B cell (primary cell): ENCODE measurements around the gene POLR2F. TPM values are rescaled to one million over a fixed set of nuclear protein-coding genes. Genes with fewer than 3 reads are reported as not detected.

Source experiments
- ATAC-seq: fragments of 200-7000 bp; cut with Tn5 transposase; one replicate; pipeline ENCODE4 v1.10.0; 2021; ENCODE audit warnings: low read depth, mild to moderate bottlenecking, moderate number of reproducible peaks, moderate library complexity
- CTCF ChIA-PET: fragments of 350-600 bp; sonication (Branson Sonifier 250); formaldehyde crosslinking; loops from one replicate; lab custom pipeline; 2021; ENCODE audit warnings: antibody characterized with exemption, inconsistent platforms; lab: Charles Lee
- POLR2A ChIA-PET: fragments of 350-600 bp; sonication (Branson Sonifier 250); formaldehyde crosslinking; loops from one replicate; lab custom pipeline; 2021; ENCODE audit warnings: antibody characterized with exemption; lab: Charles Lee
- DNase-seq: peaks from one replicate; pipeline ENCODE4 v3.0.0; 2013
- H2AFZ ChIP-seq: 2 replicates; pipeline ENCODE4 v1.6.1; 2012; ENCODE audit warnings: mild to moderate bottlenecking, low read depth, low read length; ENCODE audit not compliant: insufficient read depth, poor library complexity, severe bottlenecking
- H3K27ac ChIP-seq, 2 donors: 1 replicate in 1 of 2; 2 replicates in 1 of 2; pipeline ENCODE4 v1.5.1; 2012 to 2013; ENCODE audit warnings: low read length in 2 of 2, mild to moderate bottlenecking in 2 of 2, moderate library complexity in 1 of 2
- H3K27me3 ChIP-seq, 4 experiments: fragments of 200-600 bp in 1 of 4; sonication (generic) in 1 of 4; replicated peaks in 1 of 4; 1 replicate in 2 of 4; 2 replicates in 2 of 4; pipeline versions ENCODE4 v1.6.1 to v1.7.0; 2013 to 2016; ENCODE audit warnings: low read length in 3 of 4, mild to moderate bottlenecking in 2 of 4, mixed read lengths in 1 of 4, moderate library complexity in 1 of 4; ENCODE audit not compliant: insufficient read depth in 4 of 4, control insufficient read depth in 3 of 4; ENCODE audit errors: control extremely low read depth in 1 of 4
- H3K36me3 ChIP-seq, 2 experiments: replicated peaks in 1 of 2; 1 replicate in 1 of 2; 2 replicates in 1 of 2; pipeline versions ENCODE4 v1.6.1 to v1.7.1; 2013; ENCODE audit warnings: low read length in 1 of 2; ENCODE audit not compliant: insufficient read depth in 2 of 2, control insufficient read depth in 1 of 2; ENCODE audit errors: control extremely low read depth in 1 of 2, extremely low read depth in 1 of 2
- H3K4me1 ChIP-seq, 2 donors: fragments of 200-600 bp in 1 of 2; sonication (generic) in 1 of 2; 1 replicate in 1 of 2; 2 replicates in 1 of 2; pipeline versions ENCODE4 v1.5.1 to v1.6.1; 2013 to 2017; ENCODE audit warnings: low read length in 2 of 2; ENCODE audit not compliant: control insufficient read depth in 2 of 2, insufficient read depth in 2 of 2
- H3K4me2 ChIP-seq: replicated peaks from 2 replicates; pipeline ENCODE3; 2012; ENCODE audit warnings: mild to moderate bottlenecking, low read depth, low read length; ENCODE audit not compliant: poor library complexity, severe bottlenecking
- H3K4me3 ChIP-seq, 5 experiments: fragments of 200-600 bp in 1 of 5; sonication (generic) in 1 of 5; 1 replicate in 3 of 5; 2 replicates in 2 of 5; pipeline versions ENCODE4 v1.5.1 to v1.7.0; 2011 to 2016; ENCODE audit warnings: low read length in 4 of 5, mild to moderate bottlenecking in 4 of 5, low read depth in 2 of 5, control low read depth in 1 of 5, moderate library complexity in 1 of 5; ENCODE audit not compliant: insufficient read depth in 1 of 5; ENCODE audit errors: control extremely low read depth in 1 of 5, extremely low read depth in 1 of 5
- H3K79me2 ChIP-seq: fragments of 200-600 bp; sonication (generic); one replicate; pipeline ENCODE4 v1.6.0; 2016; ENCODE audit warnings: low read length; ENCODE audit not compliant: control insufficient read depth, insufficient read depth
- H3K9ac ChIP-seq: fragments of 200-600 bp; sonication (generic); 2 replicates; pipeline ENCODE4 v1.6.1; 2017; ENCODE audit warnings: mild to moderate bottlenecking, low read length, moderate library complexity
- H3K9me3 ChIP-seq, 3 donors: one replicate each; pipeline versions ENCODE4 v1.6.1 to v1.7.1; 2013; ENCODE audit warnings: low read length in 2 of 3; ENCODE audit not compliant: control insufficient read depth in 2 of 3, insufficient read depth in 1 of 3; ENCODE audit errors: control extremely low read depth in 1 of 3
- H4K20me1 ChIP-seq: 2 replicates; pipeline ENCODE4 v1.6.0; 2012; ENCODE audit warnings: mild to moderate bottlenecking, low read length; ENCODE audit not compliant: insufficient read depth, control insufficient read depth, poor library complexity, severe bottlenecking
- H3K27ac Mint-ChIP-seq: one replicate; pipeline ENCODE4 v1.8.0; 2021; ENCODE audit warnings: mixed read lengths
- H3K27me3 Mint-ChIP-seq: one replicate; pipeline ENCODE4 v1.8.0; 2021; ENCODE audit warnings: mixed read lengths
- H3K4me1 Mint-ChIP-seq: one replicate; pipeline ENCODE4 v1.8.0; 2021; ENCODE audit warnings: mixed read lengths
- H3K4me3 Mint-ChIP-seq: one replicate; pipeline ENCODE4 v1.8.0; 2021; ENCODE audit warnings: mixed read lengths
- H3K9me3 Mint-ChIP-seq: one replicate; pipeline ENCODE4 v1.8.0; 2022; ENCODE audit warnings: mixed read lengths; ENCODE audit not compliant: insufficient read depth
- CTCF ChIP-seq: fragments of 200-600 bp; IDR thresholded peaks from one replicate; pipeline ENCODE4 v1.8.0; 2022; ENCODE audit warnings: antibody characterized with exemption, mild to moderate bottlenecking
- EZH2 ChIP-seq: IDR thresholded peaks from 2 replicates; pipeline ENCODE4 v1.6.1; 2012; ENCODE audit warnings: borderline replicate concordance, low read depth, mild to moderate bottlenecking, moderate library complexity, low read length; ENCODE audit not compliant: insufficient read depth, poor library complexity, severe bottlenecking
- WGBS: methylation state at CpG from one replicate; pipeline ENCODE4 v1.1.5; 2013; ENCODE audit warnings: missing lambda C conversion rate; ENCODE audit not compliant: insufficient coverage; 5-methylcytosine and 5-hydroxymethylcytosine counted together
- intact Hi-C: fragments of 100-400 bp; cut with micrococcal nuclease; formaldehyde crosslinking; loops from one replicate; pipeline ENCODE4 v1.10.0; 2022
- polyA plus RNA-seq: library from polyadenylated mRNA; depleted of rRNA; stranded (reverse); fragments of >200 nt; gene quantifications from 2 replicates; pipeline ENCODE4 v1.2.3, GENCODE V29; 2012
- total RNA-seq, 2 donors: library from RNA; stranded (reverse); fragments of 120-200 nt in 1 of 2; gene quantifications; 1 replicate in 1 of 2; 2 replicates in 1 of 2; pipeline versions ENCODE4 v1.2.3 to v1.2.4, GENCODE V29; 2013 to 2022

POLR2F gene
- total and polyA plus RNA-seq, 2 donors (not counting 1 experiment from before 2014, with no cell fraction given), result 41.8 to 49.6 TPM

GRCh38 chr22:37924386-37925065 is 29.0 kb upstream of the POLR2F start:
- TF ChIP-seq CTCF (no peak), EZH2 (no peak)
- peaks cover 5% of the 10 kb centered on the region for H3K4me1 Mint-ChIP-seq
- POLR2A ChIA-PET, result no interaction called here

GRCh38 chr22:37925330-37925729 is 28.2 kb upstream of the POLR2F start:
- ATAC-seq (no peak), DNase-seq (no peak)
- Mint-ChIP-seq H3K9me3 (no peaks in the 10 kb centered on the region), H3K27ac (no peak overlapping the region), H3K27me3 (no peaks in the 10 kb centered on the region), H3K4me1 (peaks cover under 1% of the 10 kb centered on the region), H3K4me3 (no peak overlapping the region)
- Histone ChIP-seq H3K27me3 (no peaks in the 10 kb centered on the region), H3K9ac (no peak overlapping the region), H3K4me2 (no peak overlapping the region), H3K4me1 (peaks cover under 1 to 3% of the 10 kb centered on the region in 2 donors), H4K20me1 (no peaks in the 10 kb centered on the region), H3K36me3 (peaks cover 0 to 50% of the 10 kb centered on the region in 2 experiments), H3K9me3 (no peaks in the 10 kb centered on the region), H2AFZ (no peak overlapping the region), H3K79me2 (peaks cover 7% of the 10 kb centered on the region), H3K27ac (no peak overlapping the region), H3K4me3 (no peak overlapping the region)
- ChIA-PET CTCF (interaction anchor here (1.2 kb wide), 1 partner anchor 40 kb away, joined by 3 read pairs; no protein-coding TSS in a partner anchor), POLR2A (no interaction called here)
- WGBS, result 63% methylated on average over 1 of the region's 3 CpGs
- intact Hi-C loops, result no loop called here
- TF ChIP-seq CTCF, result no peak

More at GRCh38 chr22:37924386-37925065, 29.0 kb upstream of the POLR2F start:
- no peak overlapping the region for H3K4me3 ChIP-seq
- H3K9ac ChIP-seq, result no peak overlapping the region
- H2AFZ ChIP-seq, result no peak overlapping the region
- no peak overlapping the region for H3K27ac Mint-ChIP-seq
- no peaks in the 10 kb centered on the region for H3K9me3 ChIP-seq
- intact Hi-C loops, result no loop called here
- DNase-seq, result no peak
- H3K36me3 ChIP-seq, result peaks cover 0 to 48% of the 10 kb centered on the region in 2 experiments
- no peak overlapping the region for H3K4me3 Mint-ChIP-seq
- H3K9me3 Mint-ChIP-seq, result no peaks in the 10 kb centered on the region
- no peaks in the 10 kb centered on the region for H4K20me1 ChIP-seq
- H3K27ac ChIP-seq, result no peak overlapping the region
- H3K27me3 ChIP-seq, result no peaks in the 10 kb centered on the region
- H3K79me2 ChIP-seq, result peaks cover 7% of the 10 kb centered on the region
- CTCF ChIA-PET, result no interaction called here
- no peak for ATAC-seq
- H3K4me2 ChIP-seq, result no peak overlapping the region
- no peaks in the 10 kb centered on the region for H3K27me3 Mint-ChIP-seq
- WGBS, result over 99% methylated on average over 15 of the region's 18 CpGs
- H3K4me1 ChIP-seq, result peaks cover 6 to 9% of the 10 kb centered on the region in 2 donors
